Activated CD8-positive, alpha-beta T cell treated with anti-CD3 and anti-CD28 coated beads for 36 hours (primary cell): Measurements from ENCODE around the gene CA9. TPM values are rescaled to one million over a fixed set of nuclear protein-coding genes. Genes with fewer than 3 reads are reported as not detected.

Source experiments
- ATAC-seq: fragments of 200-7000 bp; cut with Tn5 transposase; one replicate; pipeline ENCODE4 v1.10.0; 2021; ENCODE audit warnings: mild to moderate bottlenecking, moderate library complexity
- CTCF ChIA-PET: fragments of 350-600 bp; sonication (Branson Sonifier 250); formaldehyde crosslinking; loops from one replicate; lab custom pipeline; 2021; ENCODE audit warnings: antibody characterized with exemption; lab: Charles Lee
- POLR2A ChIA-PET: fragments of 350-600 bp; sonication (Branson Sonifier 250); formaldehyde crosslinking; loops from one replicate; lab custom pipeline; 2021; ENCODE audit warnings: antibody characterized with exemption; lab: Charles Lee
- DNase-seq: peaks from one replicate; pipeline ENCODE4 v3.0.0-alpha.2; 2020
- H3K27ac Mint-ChIP-seq: one replicate; pipeline ENCODE4 v1.8.0; 2021; ENCODE audit warnings: mild to moderate bottlenecking, mixed read lengths
- H3K27me3 Mint-ChIP-seq: one replicate; pipeline ENCODE4 v1.8.0; 2021; ENCODE audit warnings: mixed read lengths
- H3K36me3 Mint-ChIP-seq: one replicate; pipeline ENCODE4 v1.8.0; 2021; ENCODE audit warnings: low read depth, mixed read lengths
- H3K4me1 Mint-ChIP-seq: one replicate; pipeline ENCODE4 v1.8.0; 2021; ENCODE audit warnings: low read depth, mixed read lengths
- H3K4me3 Mint-ChIP-seq: one replicate; pipeline ENCODE4 v1.8.0; 2021; ENCODE audit warnings: mild to moderate bottlenecking, moderate library complexity, mixed read lengths
- H3K9me3 Mint-ChIP-seq: one replicate; pipeline ENCODE4 v1.8.0; 2021; ENCODE audit warnings: mixed read lengths
- CTCF ChIP-seq: fragments of 200-600 bp; IDR thresholded peaks from one replicate; pipeline ENCODE4 v1.8.0; 2022; ENCODE audit warnings: antibody characterized with exemption, mild to moderate bottlenecking
- intact Hi-C: fragments of 100-400 bp; cut with micrococcal nuclease; formaldehyde crosslinking; loops from one replicate; pipeline ENCODE4 v1.10.0; 2022
- total RNA-seq, 2 experiments: library from RNA; stranded (reverse); gene quantifications; one replicate each; pipeline ENCODE4 v1.2.3, GENCODE V29; 2021

Gene CA9
- total RNA-seq, 2 experiments from 2014 or later: 4.5 to 4.9 TPM

GRCh38 chr9:35681341-35682002 lies 7.7 kb downstream of the CA9 start:
- Mint-ChIP-seq H3K27ac (no peak overlapping the region), H3K4me1 (peaks cover 4% of the 10 kb centered on the region), H3K27me3 (peaks cover 1% of the 10 kb centered on the region), H3K36me3 (no peaks in the 10 kb centered on the region), H3K4me3 (no peak overlapping the region), H3K9me3 (no peaks in the 10 kb centered on the region)
- intact Hi-C loops: no loop called here
- ChIA-PET CTCF (interaction anchor here (10.8 kb wide), 1 partner anchor 15 kb away, joined by 106 read pairs; no protein-coding TSS in a partner anchor), POLR2A (no interaction called here)
- ATAC-seq: no peak
- DNase-seq: no peak
- TF ChIP-seq CTCF: no peak

GRCh38 chr9:35682051-35682450 lies 8.3 kb downstream of the CA9 start:
- intact Hi-C loops: no loop called here
- no peaks in the 10 kb centered on the region for H3K27me3 Mint-ChIP-seq
- no peak overlapping the region for H3K27ac Mint-ChIP-seq
- ATAC-seq (no peak), DNase-seq (no peak)
- ChIA-PET POLR2A (no interaction called here), CTCF (interaction anchor here (10.8 kb wide), 1 partner anchor 15 kb away, joined by 106 read pairs; no protein-coding TSS in a partner anchor)
- H3K4me1 Mint-ChIP-seq: peaks cover 2% of the 10 kb centered on the region
- no peak overlapping the region for H3K4me3 Mint-ChIP-seq
- TF ChIP-seq CTCF: no peak
- no peaks in the 10 kb centered on the region for H3K9me3 Mint-ChIP-seq
- no peaks in the 10 kb centered on the region for H3K36me3 Mint-ChIP-seq

GRCh38 chr9:35682520-35683315 lies 9.0 kb downstream of the CA9 start:
- Mint-ChIP-seq H3K9me3 (no peaks in the 10 kb centered on the region), H3K36me3 (no peaks in the 10 kb centered on the region), H3K27ac (no peak overlapping the region), H3K4me3 (no peak overlapping the region), H3K4me1 (peaks cover 4% of the 10 kb centered on the region), H3K27me3 (no peaks in the 10 kb centered on the region)
- CTCF ChIA-PET: interaction anchor here (0.9 to 10.8 kb wide), 7 partner anchors 14 to 272 kb away, joined by 3 to 106 read pairs (median 4); partner anchors contain the start of genes CCDC107 and RMRP
- intact Hi-C loops: no loop called here
- ATAC-seq: no peak
- no peak for TF ChIP-seq CTCF
- POLR2A ChIA-PET: interaction anchor here (0.9 to 2.3 kb wide), 3 partner anchors 10 to 13 kb away, joined by 3 to 8 read pairs (median 6); no protein-coding TSS in a partner anchor
- no peak for DNase-seq

- ChIA-PET POLR2A (interaction anchor here (0.9 to 2.3 kb wide), 4 partner anchors 9 to 13 kb away, joined by 3 to 8 read pairs (median 6); no protein-coding TSS in a partner anchor), CTCF (interaction anchor here (0.9 to 10.8 kb wide), 8 partner anchors 14 to 272 kb away, joined by 3 to 106 read pairs (median 4); partner anchors contain the start of genes CCDC107 and RMRP)
- TF ChIP-seq CTCF: no peak
- intact Hi-C loops: no loop called here
- no peak overlapping the region for H3K27ac Mint-ChIP-seq
- H3K36me3 Mint-ChIP-seq: no peaks in the 10 kb centered on the region
- H3K9me3 Mint-ChIP-seq: no peaks in the 10 kb centered on the region
- H3K4me3 Mint-ChIP-seq: no peak overlapping the region
- no peaks in the 10 kb centered on the region for H3K27me3 Mint-ChIP-seq
- H3K4me1 Mint-ChIP-seq: peaks cover 8% of the 10 kb centered on the region
- no peak for ATAC-seq
- no peak for DNase-seq
Measured at GRCh38 chr9:35683323-35683722, 9.6 kb downstream of the CA9 start.
